ENCODE measurements around the gene CHMP1A. TPM values are rescaled to one million over a fixed set of nuclear protein-coding genes. Genes with fewer than 3 reads are reported as not detected.

CHMP1A gene
- total RNA-seq, 1 experiment from 2014 or later: 158 TPM

DNA sequence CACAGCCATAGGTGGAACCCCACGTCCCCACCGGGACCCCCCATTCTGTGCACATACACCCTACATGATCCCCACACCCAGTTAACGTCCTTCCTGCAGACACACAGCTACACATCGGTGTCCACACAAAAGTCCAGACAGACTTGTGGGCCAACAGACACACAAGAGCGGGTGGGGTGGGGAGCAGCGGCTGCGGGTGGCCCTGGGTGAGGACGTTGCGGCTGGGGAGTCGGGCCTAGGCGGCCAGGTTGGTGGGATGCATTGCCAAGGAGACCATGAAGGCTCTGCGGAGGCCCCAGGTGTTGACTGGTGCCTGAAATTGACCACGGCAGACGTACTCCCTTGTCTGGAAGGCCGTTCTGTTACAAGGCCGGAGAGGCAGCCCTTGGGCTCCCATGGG lies 52.7 kb downstream of the CHMP1A start:
- BruUV-seq (replicated peaks): no TSS peak
- ATAC-seq (no peak), DNase-seq (ENCODE audit: low read depth, low spot score) (no peak)
- RAD21 ChIA-PET (ENCODE audit: low non-redundant PET in 1 of 2, low total read pairs in 2 of 2, uncharacterized antibody in 2 of 2, unreplicated experiment in 2 of 2): no interaction called here
- Histone ChIP-seq H3K4me2 (ENCODE audit: low read length) (no peak overlapping the region), H3K4me3 (replicated peaks in 1 of 2; ENCODE audit: low read depth in 1 of 2, low read length in 2 of 2) (no peak overlapping the region), H3K36me3 (ENCODE audit: control insufficient read depth in 1 of 2, insufficient read depth in 2 of 2, low read length in 2 of 2) (no peaks in the 10 kb centered on the region), H4K20me1 (ENCODE audit: insufficient read depth) (no peaks in the 10 kb centered on the region), H3K9me2 (ENCODE audit: insufficient read depth) (no peaks in the 10 kb centered on the region), H3K9ac (ENCODE audit: low read length) (no peak overlapping the region), H2AFZ (ENCODE audit: low read depth, low read length, poor library complexity, severe bottlenecking) (no peak overlapping the region), H3K27ac (ENCODE audit: low read depth, low read length) (no peak overlapping the region; the same call in 1 of the 2 replicates), H3K79me2 (ENCODE audit: insufficient read depth, low read length) (no peaks in the 10 kb centered on the region), H3K9me3 (ENCODE audit: control insufficient read depth in 1 of 2, insufficient read depth in 1 of 2, low read depth in 1 of 2, low read length in 2 of 2) (no peaks in the 10 kb centered on the region), H3K27me3 (ENCODE audit: insufficient read depth, low read length) (no peaks in the 10 kb centered on the region), H3K4me1 (ENCODE audit: control insufficient read depth in 1 of 2, insufficient read depth in 2 of 2, low read length in 2 of 2) (peaks cover 32 to 59% of the 10 kb centered on the region in 2 experiments)
- CTCF ChIA-PET: no interaction called here
- POLR2A ChIA-PET: no interaction called here
- TF ChIP-seq ZFX (IDR thresholded peaks at IDR 0.05) (no peak), ELF1 (IDR thresholded peaks at IDR 0.05; ENCODE audit: borderline replicate concordance, low read depth) (no peak), ZNF274 (IDR thresholded peaks at IDR 0.05; ENCODE audit: low read depth, low read length) (no peak), JUND (IDR thresholded peaks at IDR 0.05) (no peak), SIN3A (IDR thresholded peaks at IDR 0.05; ENCODE audit: low read depth) (no peak), FOSL1 (IDR thresholded peaks at IDR 0.05; ENCODE audit: low read depth) (no peak), EZH2phosphoT487 (IDR thresholded peaks at IDR 0.05; ENCODE audit: borderline replicate concordance) (no peak), CBX3 (IDR thresholded peaks at IDR 0.05; ENCODE audit: low read depth) (no peak), SP1 (IDR thresholded peaks at IDR 0.05; ENCODE audit: low read depth) (no peak), EZH2 (IDR thresholded peaks at IDR 0.05) (no peak), MAX (IDR thresholded peaks at IDR 0.05) (no peak), EGR1 (IDR thresholded peaks at IDR 0.05; ENCODE audit: low read depth) (no peak), TCF7L2 (IDR thresholded peaks at IDR 0.05; ENCODE audit: borderline replicate concordance, extremely low read depth, insufficient read depth, insufficient read length) (no peak), CEBPB (IDR thresholded peaks at IDR 0.05; ENCODE audit: low read depth) (no peak)
- TF ChIP-seq, protein P1, sequence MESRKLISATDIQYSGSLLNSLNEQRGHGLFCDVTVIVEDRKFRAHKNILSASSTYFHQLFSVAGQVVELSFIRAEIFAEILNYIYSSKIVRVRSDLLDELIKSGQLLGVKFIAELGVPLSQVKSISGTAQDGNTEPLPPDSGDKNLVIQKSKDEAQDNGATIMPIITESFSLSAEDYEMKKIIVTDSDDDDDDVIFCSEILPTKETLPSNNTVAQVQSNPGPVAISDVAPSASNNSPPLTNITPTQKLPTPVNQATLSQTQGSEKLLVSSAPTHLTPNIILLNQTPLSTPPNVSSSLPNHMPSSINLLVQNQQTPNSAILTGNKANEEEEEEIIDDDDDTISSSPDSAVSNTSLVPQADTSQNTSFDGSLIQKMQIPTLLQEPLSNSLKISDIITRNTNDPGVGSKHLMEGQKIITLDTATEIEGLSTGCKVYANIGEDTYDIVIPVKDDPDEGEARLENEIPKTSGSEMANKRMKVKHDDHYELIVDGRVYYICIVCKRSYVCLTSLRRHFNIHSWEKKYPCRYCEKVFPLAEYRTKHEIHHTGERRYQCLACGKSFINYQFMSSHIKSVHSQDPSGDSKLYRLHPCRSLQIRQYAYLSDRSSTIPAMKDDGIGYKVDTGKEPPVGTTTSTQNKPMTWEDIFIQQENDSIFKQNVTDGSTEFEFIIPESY (IDR thresholded peaks at IDR 0.05; ENCODE audit: extremely low read depth, insufficient replicate concordance, low read length): no peak
- TF ChIP-seq, protein P2, sequence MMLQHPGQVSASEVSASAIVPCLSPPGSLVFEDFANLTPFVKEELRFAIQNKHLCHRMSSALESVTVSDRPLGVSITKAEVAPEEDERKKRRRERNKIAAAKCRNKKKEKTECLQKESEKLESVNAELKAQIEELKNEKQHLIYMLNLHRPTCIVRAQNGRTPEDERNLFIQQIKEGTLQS (IDR thresholded peaks at IDR 0.05): no peak
- TF ChIP-seq, protein P3, sequence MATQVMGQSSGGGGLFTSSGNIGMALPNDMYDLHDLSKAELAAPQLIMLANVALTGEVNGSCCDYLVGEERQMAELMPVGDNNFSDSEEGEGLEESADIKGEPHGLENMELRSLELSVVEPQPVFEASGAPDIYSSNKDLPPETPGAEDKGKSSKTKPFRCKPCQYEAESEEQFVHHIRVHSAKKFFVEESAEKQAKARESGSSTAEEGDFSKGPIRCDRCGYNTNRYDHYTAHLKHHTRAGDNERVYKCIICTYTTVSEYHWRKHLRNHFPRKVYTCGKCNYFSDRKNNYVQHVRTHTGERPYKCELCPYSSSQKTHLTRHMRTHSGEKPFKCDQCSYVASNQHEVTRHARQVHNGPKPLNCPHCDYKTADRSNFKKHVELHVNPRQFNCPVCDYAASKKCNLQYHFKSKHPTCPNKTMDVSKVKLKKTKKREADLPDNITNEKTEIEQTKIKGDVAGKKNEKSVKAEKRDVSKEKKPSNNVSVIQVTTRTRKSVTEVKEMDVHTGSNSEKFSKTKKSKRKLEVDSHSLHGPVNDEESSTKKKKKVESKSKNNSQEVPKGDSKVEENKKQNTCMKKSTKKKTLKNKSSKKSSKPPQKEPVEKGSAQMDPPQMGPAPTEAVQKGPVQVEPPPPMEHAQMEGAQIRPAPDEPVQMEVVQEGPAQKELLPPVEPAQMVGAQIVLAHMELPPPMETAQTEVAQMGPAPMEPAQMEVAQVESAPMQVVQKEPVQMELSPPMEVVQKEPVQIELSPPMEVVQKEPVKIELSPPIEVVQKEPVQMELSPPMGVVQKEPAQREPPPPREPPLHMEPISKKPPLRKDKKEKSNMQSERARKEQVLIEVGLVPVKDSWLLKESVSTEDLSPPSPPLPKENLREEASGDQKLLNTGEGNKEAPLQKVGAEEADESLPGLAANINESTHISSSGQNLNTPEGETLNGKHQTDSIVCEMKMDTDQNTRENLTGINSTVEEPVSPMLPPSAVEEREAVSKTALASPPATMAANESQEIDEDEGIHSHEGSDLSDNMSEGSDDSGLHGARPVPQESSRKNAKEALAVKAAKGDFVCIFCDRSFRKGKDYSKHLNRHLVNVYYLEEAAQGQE (IDR thresholded peaks at IDR 0.05; ENCODE audit: low read depth): no peak
- intact Hi-C loops (cut with micrococcal nuclease): no loop called here

All from HCT116 (cell line).